Urothelium cell line (cell line): Measurements from ENCODE around the gene ZNF574.
"Not testable (repeated sequence)": the region's sequence is repeated elsewhere in the genome, so short reads cannot be mapped to it uniquely, and the experiment has no call there.

Experiments used
- DNase-seq: peaks from one replicate; pipeline ENCODE4 v3.0.0; 2011; ENCODE audit warnings: low spot score, mixed read lengths
- FAIRE-seq: peaks from 2 replicates; lab custom pipeline; 2011; peaks lifted over from hg19 to GRCh38; lab: Jason Lieb, UNC

The ZNF574 gene

GRCh38 chr19:42075616-42076379, at the start of gene ZNF574:
TSS of gene ZNF574 (plus strand) at chr19:42076166. CDS start at chr19:42078607, 2,441 bp downstream.
- FAIRE-seq (peak; percentile 94), DNase-seq (peak; percentile 99)

DNA sequence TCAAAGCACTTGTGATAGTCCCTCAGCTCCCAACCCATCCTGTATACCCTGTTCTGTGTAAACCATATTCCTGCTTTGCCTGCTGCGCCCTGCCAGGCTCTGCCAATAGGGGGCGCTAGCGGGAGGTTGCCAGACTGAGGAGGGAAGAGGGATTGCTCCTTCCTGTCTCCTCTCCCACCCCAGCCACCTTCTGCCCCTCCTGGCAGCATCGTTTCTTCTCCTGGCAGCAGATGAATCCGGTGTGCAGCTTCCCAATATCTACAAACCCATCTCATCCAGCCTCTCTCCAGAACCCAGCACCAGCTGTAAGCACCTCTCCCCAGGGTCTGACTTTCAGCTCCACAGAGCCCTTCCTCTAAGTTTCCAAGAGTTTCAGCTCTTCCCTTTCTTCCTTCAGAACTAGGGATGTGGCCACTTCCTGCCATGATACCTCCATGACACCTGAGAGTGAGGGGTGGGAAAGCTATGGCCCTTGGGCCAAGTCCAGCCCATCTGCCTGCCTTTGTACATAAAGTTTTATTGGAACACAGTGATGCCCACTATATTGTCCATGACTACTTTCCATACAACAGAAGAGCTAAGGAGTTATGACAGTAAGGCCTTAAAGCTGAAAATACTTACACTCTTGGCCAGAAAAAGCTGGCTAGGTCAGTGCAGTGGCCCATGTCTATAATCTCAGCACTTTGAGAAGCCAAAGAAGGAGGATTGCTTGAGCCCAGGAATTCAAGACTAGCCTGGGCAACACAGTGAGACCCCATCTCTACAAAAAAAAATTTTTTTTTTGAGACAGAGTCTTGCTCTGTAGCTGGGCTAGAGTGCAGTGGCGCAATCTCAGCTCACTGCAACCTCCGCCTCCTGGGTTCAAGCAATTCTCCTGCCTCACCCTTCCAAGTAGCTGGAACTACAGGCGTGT, 47.4 kb upstream of the ZNF574 start:
- FAIRE-seq: no peak
- peak; percentile 43 for DNase-seq

- DNase-seq (no peak), FAIRE-seq (no peak)
These were observed 45.1 kb upstream of the ZNF574 start for GRCh38 chr19:42030645-42031440.

- DNase-seq: no peak
- FAIRE-seq: no peak
These were observed 43.5 kb upstream of the ZNF574 start for GRCh38 chr19:42032431-42032830.

- FAIRE-seq: no peak
- no peak for DNase-seq
These were observed 42.6 kb upstream of the ZNF574 start for GRCh38 chr19:42033413-42033812.

DNA sequence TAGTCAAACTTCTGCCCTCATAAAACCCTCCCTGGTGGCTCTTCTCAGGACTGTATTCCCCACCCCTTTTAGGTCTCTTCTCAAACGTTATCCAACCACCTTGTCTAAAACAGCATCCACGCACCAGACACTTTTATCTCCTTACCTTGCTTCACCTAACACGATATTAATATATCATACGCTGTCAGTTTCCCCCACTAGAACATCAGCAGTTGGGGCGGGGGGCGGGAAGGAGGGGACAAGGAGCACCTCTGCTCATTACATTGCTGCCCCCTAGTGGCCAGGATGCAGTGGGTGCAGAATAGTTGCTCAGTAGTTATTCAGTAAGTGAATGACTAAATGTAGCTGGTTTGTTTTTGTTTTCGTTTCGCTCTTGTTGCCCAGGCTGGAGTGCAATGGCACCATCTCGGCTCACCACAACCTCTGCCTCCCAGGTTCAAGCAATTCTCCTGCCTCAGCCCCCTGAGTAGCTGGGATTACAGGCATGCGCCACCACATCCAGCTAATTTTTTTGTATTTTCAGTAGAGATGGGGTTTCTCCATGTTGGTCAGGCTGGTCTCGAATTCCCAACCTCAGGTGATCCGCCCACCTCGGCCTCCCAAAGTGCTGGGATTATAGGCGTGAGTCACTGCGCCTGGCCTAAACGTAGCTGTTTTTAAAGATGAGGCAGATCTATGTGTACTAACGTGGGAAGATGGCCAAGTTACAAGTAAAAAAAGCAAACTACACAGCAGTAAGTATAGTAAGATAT, 41.1 kb upstream of the ZNF574 start:
- peak; percentile 85 for DNase-seq
- FAIRE-seq: peak; percentile 63

DNA sequence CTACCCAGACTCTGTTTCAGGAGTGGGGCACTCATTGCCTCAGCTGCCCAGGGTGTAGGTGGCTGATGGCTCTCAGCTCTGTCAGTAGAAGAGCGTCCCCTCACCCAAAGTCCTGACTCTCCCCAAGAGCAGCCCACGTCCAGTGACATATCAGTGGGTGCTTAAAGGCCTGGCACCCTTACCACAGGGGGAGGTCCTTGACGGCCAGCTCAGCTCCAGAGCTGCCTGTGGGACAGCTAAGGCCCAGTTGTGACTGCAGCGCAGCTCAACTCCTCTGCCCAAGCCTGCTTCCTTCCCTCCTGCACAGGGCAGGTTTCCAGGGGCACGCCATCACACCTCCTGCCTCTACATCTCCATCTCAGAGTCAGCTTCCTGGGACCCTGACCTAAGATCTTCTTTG, 38.3 kb upstream of the ZNF574 start:
- DNase-seq (no peak), FAIRE-seq (no peak)

GRCh38 chr19:42038666-42039065, 37.3 kb upstream of the ZNF574 start:
- FAIRE-seq (no peak), DNase-seq (no peak)

DNA sequence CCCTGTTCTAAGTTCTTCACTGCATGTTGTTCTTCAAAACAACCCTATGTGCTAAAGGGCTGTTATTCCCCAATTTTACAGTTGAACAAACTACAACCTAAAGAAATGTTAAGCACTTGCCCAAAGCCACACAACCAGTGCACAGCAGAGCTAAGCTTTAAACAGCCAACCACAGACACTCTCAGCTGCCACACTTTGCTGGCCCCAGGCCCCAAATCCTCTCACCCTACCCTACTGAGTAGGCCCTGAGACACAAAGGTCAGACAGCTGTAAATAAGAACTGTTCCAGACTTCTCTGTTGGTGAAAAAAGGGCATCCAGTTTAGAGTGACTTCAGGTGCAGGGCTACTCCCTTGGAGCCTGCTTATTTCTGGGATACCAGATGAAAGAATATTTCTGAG, 35.9 kb upstream of the ZNF574 start:
- DNase-seq (no peak), FAIRE-seq (no peak)

DNA sequence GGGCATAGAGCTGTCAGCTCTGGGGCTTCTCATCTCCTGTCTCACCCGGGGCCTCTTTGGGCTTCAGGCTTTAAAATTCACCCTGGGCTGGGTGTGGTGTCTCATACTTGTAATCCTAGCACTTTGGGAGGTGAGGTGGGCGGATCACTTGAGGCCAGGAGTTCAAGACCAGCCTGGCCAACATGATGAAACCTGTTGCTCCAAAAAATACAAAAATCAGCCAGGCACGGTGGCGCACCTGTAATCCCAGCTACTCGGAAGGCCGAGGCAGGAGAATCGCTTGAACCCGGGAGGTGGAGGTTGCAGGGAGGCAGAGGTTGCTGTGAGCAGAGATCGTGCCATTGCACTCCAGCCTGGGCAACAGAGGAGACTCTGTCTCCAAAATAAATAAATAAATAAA, 35.5 kb upstream of the ZNF574 start:
- not testable (repeated sequence) for DNase-seq, FAIRE-seq

- DNase-seq (no peak), FAIRE-seq (no peak)
These were observed 33.4 kb upstream of the ZNF574 start for GRCh38 chr19:42042455-42043170.

- FAIRE-seq (no peak), DNase-seq (no peak)
These were observed 30.4 kb upstream of the ZNF574 start for GRCh38 chr19:42045575-42045974.

DNA sequence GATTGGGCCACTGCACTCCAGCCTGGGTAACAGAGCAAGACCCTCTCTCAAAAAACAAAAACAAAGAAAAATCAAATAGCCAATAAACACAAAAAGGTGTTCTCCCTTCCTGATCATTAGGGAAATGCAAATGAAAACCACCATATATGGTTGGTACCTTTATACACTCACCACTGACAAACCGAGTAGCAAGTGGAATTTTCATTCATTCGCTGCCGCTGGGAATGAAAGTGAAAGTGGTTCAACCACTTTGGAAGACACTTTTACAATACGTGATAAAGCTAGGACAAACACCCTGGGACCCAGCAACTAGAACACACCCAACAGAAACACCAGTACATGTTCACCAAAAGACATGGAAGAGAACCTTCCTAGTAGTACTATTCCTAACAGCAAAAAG, 27.0 kb upstream of the ZNF574 start:
- FAIRE-seq (no peak), DNase-seq (no peak)

- no peak for FAIRE-seq
- no peak for DNase-seq
These were observed 24.5 kb upstream of the ZNF574 start for GRCh38 chr19:42051166-42052115.

GRCh38 chr19:42052241-42052863, 23.6 kb upstream of the ZNF574 start:
- FAIRE-seq: no peak
- no peak for DNase-seq

DNA sequence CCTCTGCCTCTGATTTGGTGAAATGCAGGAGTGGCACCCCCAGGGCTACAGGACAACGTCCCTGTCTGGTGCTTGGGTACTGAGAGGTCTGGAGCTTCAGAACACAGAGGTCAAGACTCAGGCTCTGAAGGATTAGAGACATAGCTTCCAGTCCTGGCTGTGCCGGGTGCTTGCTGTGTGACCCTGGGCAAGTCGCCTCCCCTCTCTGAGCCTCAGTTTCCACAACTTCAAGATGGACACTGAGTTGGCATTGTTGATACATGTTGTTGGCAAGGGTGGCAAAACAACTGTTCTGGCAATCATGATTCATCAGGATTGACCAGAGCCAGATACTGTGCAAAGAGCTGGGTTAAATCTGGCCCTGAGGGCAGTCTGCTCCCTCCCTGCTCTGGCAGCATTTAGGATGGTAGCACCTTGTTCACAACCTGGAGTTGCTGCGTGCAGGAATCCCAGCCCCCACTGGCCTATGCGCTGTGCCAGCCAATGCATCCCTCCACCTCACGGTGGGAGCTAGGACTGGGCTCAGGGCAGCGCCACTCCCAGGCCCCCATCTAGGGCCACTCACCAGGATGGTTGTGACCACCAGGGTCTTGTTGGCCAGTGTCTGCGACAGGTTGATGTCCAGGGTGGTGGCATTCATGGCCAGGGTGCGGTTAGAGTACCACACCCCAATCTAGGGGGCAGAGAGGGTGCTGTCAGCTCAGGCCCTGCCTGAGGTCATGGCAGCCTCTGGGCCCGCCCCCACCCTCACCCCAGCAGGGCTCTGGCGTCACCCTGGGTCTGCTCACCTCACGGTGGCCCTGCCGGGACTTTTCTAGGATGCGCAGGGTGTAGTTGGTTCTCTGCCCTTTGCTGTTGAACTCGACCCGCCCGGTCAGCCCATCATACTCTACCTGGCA, 22.7 kb upstream of the ZNF574 start:
- DNase-seq (no peak), FAIRE-seq (no peak)

GRCh38 chr19:42054205-42054604, 21.8 kb upstream of the ZNF574 start:
- no peak for FAIRE-seq
- no peak for DNase-seq
